Keratinocyte (primary cell): ENCODE measurements around the gene POU2AF2. TPM values are rescaled to one million over a fixed set of nuclear protein-coding genes. Genes with fewer than 3 reads are reported as not detected.

Experiments used
- DNase-seq: peaks from one replicate; pipeline ENCODE4 v3.0.0-alpha.2; 2011; ENCODE audit warnings: low read depth, missing footprints, low spot score
- FAIRE-seq: peaks from 2 replicates; lab custom pipeline; 2011; peaks lifted over from hg19 to GRCh38; lab: Jason Lieb, UNC
- H2AFZ ChIP-seq: 2 replicates; pipeline ENCODE4 v1.6.0; 2012; ENCODE audit warnings: low read length, control low read depth, inconsistent platforms; ENCODE audit not compliant: control insufficient read depth
- H3K27ac ChIP-seq: 2 replicates; pipeline ENCODE4 v1.5.1; 2011; ENCODE audit warnings: low read length; ENCODE audit not compliant: control insufficient read depth, insufficient read depth
- H3K27me3 ChIP-seq: 3 replicates; pipeline ENCODE4 v1.6.0; 2011; ENCODE audit warnings: low read length; ENCODE audit not compliant: control insufficient read depth, insufficient read depth; ENCODE audit errors: extremely low read depth
- H3K36me3 ChIP-seq, 2 experiments: 2 replicates in 1 of 2; 3 replicates in 1 of 2; pipeline ENCODE4 v1.5.1; 2011; ENCODE audit warnings: low read length in 2 of 2, mild to moderate bottlenecking in 1 of 2; ENCODE audit not compliant: control insufficient read depth in 2 of 2, insufficient read depth in 2 of 2; ENCODE audit errors: extremely low read depth in 1 of 2
- H3K4me1 ChIP-seq: 3 replicates; pipeline ENCODE4 v1.5.1; 2011; ENCODE audit warnings: low read length; ENCODE audit not compliant: control insufficient read depth, insufficient read depth; ENCODE audit errors: extremely low read depth
- H3K4me2 ChIP-seq: 3 replicates; pipeline ENCODE4 v1.6.0; 2011; ENCODE audit warnings: low read depth, low read length; ENCODE audit not compliant: control insufficient read depth, insufficient read depth; ENCODE audit errors: extremely low read depth
- H3K4me3 ChIP-seq, 3 experiments: fragments of 200-600 bp in 1 of 3; sonication (generic) in 1 of 3; 2 replicates in 2 of 3; 3 replicates in 1 of 3; pipeline ENCODE4 v1.5.1; 2011 to 2016; ENCODE audit warnings: low read length in 3 of 3, mild to moderate bottlenecking in 3 of 3, control low read depth in 2 of 3, inconsistent platforms in 1 of 3, low read depth in 1 of 3, mixed read lengths in 1 of 3, mixed run types in 1 of 3, moderate library complexity in 1 of 3; ENCODE audit not compliant: control insufficient read depth in 2 of 3, insufficient read depth in 2 of 3; ENCODE audit errors: extremely low read depth in 1 of 3
- H3K79me2 ChIP-seq: 2 replicates; pipeline ENCODE4 v1.6.0; 2012; ENCODE audit warnings: low read length; ENCODE audit not compliant: control insufficient read depth, insufficient read depth
- H3K9ac ChIP-seq: 3 replicates; pipeline ENCODE4 v1.6.0; 2011; ENCODE audit warnings: low read length; ENCODE audit not compliant: control insufficient read depth, insufficient read depth; ENCODE audit errors: extremely low read depth
- H3K9me1 ChIP-seq: 3 replicates; pipeline ENCODE4 v1.6.0; 2011; ENCODE audit warnings: low read length; ENCODE audit not compliant: control insufficient read depth, insufficient read depth; ENCODE audit errors: extremely low read depth
- H3K9me3 ChIP-seq: 2 replicates; pipeline ENCODE4 v1.5.1; 2012; ENCODE audit warnings: low read depth, low read length; ENCODE audit not compliant: control insufficient read depth
- H4K20me1 ChIP-seq: 3 replicates; pipeline ENCODE4 v1.6.0; 2011; ENCODE audit warnings: low read length; ENCODE audit not compliant: control insufficient read depth, insufficient read depth; ENCODE audit errors: extremely low read depth
- CTCF ChIP-seq, 3 experiments: IDR thresholded peaks in 1 of 3; conservative IDR thresholded peaks in 1 of 3; optimal IDR thresholded peaks in 1 of 3; 2 replicates in 2 of 3; 3 replicates in 1 of 3; pipeline versions ENCODE3 to v1.5.1; 2011; ENCODE audit warnings: low read length in 3 of 3, mild to moderate bottlenecking in 3 of 3, moderate library complexity in 2 of 3, control low read depth in 1 of 3, inconsistent platforms in 1 of 3; ENCODE audit not compliant: insufficient read depth in 2 of 3; ENCODE audit errors: extremely low read depth in 1 of 3
- EZH2 ChIP-seq: IDR thresholded peaks from one replicate; pipeline ENCODE4 v1.6.1; 2012; ENCODE audit warnings: inconsistent platforms, mild to moderate bottlenecking, low read length, moderate library complexity
- dilution Hi-C: fragments of 300-500 bp; cut with MboI; formaldehyde crosslinking; loops from one replicate; pipeline ENCODE4 v1.7.0; 2020; ENCODE audit warnings: low sequenced_read_pairs; ENCODE audit not compliant: extremely low pct_ligation_motif_present
- polyA plus RNA-seq, 5 experiments: library from polyadenylated mRNA; depleted of rRNA in 3 of 5; stranded (reverse) in 3 of 5; stranded (forward) in 1 of 5; unstranded in 1 of 5; fragments of >200 nt; gene quantifications; 1 replicate in 1 of 5; 2 replicates in 3 of 5; 3 replicates in 1 of 5; pipeline versions ENCODE4 v1.2.1 to v1.2.3, GENCODE V29; 2011 to 2012; ENCODE audit warnings: missing spikeins in 2 of 5, low read depth in 1 of 5, low replicate concordance in 1 of 5

The POU2AF2 gene
- polyA plus RNA-seq, 1 donor (not counting 4 experiments of a cell fraction or from before 2014, with no cell fraction given) = not detected

GRCh38 chr11:111324277-111324720 is 78.8 kb downstream of the POU2AF2 start:
- H3K4me3 ChIP-seq = no peak overlapping the region
- no peaks in the 10 kb centered on the region for H3K79me2 ChIP-seq
- H4K20me1 ChIP-seq = no peaks in the 10 kb centered on the region
- H3K9me1 ChIP-seq = no peaks in the 10 kb centered on the region
- H3K36me3 ChIP-seq = no peaks in the 10 kb centered on the region
- dilution Hi-C loops = no loop called here
- TF ChIP-seq CTCF (optimal IDR thresholded peaks at IDR 0.05 in 1 of 3, IDR thresholded peaks at IDR 0.05 in 1 of 3, conservative IDR thresholded peaks at IDR 0.05 in 1 of 3; ENCODE audit: extremely low read depth in 1 of 3, insufficient read depth in 2 of 3, low read length in 3 of 3) = no peak
- no peak for TF ChIP-seq EZH2
- H3K4me2 ChIP-seq = no peak overlapping the region
- H3K27me3 ChIP-seq = peaks cover 9% of the 10 kb centered on the region
- H2AFZ ChIP-seq = no peak overlapping the region
- FAIRE-seq (no peak), DNase-seq (no peak)
- H3K27ac ChIP-seq = no peak overlapping the region
- H3K4me1 ChIP-seq = no peaks in the 10 kb centered on the region
- no peak overlapping the region for H3K9ac ChIP-seq
- H3K9me3 ChIP-seq = no peaks in the 10 kb centered on the region

GRCh38 chr11:111325259-111325658 is 79.7 kb downstream of the POU2AF2 start:
- Histone ChIP-seq H3K36me3 (no peaks in the 10 kb centered on the region), H3K9me3 (no peaks in the 10 kb centered on the region), H3K4me3 (no peak overlapping the region), H3K4me2 (no peak overlapping the region), H3K9me1 (no peaks in the 10 kb centered on the region), H2AFZ (no peak overlapping the region), H3K79me2 (no peaks in the 10 kb centered on the region), H3K27ac (no peak overlapping the region), H4K20me1 (no peaks in the 10 kb centered on the region), H3K27me3 (peaks cover 9% of the 10 kb centered on the region), H3K4me1 (no peaks in the 10 kb centered on the region), H3K9ac (no peak overlapping the region)
- dilution Hi-C loops = no loop called here
- FAIRE-seq (no peak), DNase-seq (no peak)
- TF ChIP-seq CTCF (optimal IDR thresholded peaks at IDR 0.05 in 1 of 3, IDR thresholded peaks at IDR 0.05 in 1 of 3, conservative IDR thresholded peaks at IDR 0.05 in 1 of 3; ENCODE audit: extremely low read depth in 1 of 3, insufficient read depth in 2 of 3, low read length in 3 of 3) (no peak), EZH2 (no peak)
